Stimulated activated naive CD8-positive, alpha-beta T cell treated with anti-CD3 and anti-CD28 coated beads, Interleukin-15, amount 100 ng/mL, for 72 hours (primary cell): Measurements from ENCODE around the gene AKR7A3.

Experiments used
- ATAC-seq: fragments of 150-1000 bp; cut with Tn5 transposase; 2 replicates; pipeline ENCODE4 v1.10.0; 2021; ENCODE audit warnings: mild to moderate bottlenecking, moderate library complexity
- DNase-seq, 2 donors: peaks; one replicate each; pipeline ENCODE4 v3.0.0; 2021 to 2022
- H3K27ac Mint-ChIP-seq, 2 donors: one replicate each; pipeline ENCODE4 v1.8.0; 2022; ENCODE audit warnings: mild to moderate bottlenecking in 2 of 2, mixed read lengths in 2 of 2, moderate library complexity in 2 of 2
- H3K27me3 Mint-ChIP-seq: one replicate; pipeline ENCODE4 v1.8.0; 2022; ENCODE audit warnings: mixed read lengths
- H3K4me1 Mint-ChIP-seq: one replicate; pipeline ENCODE4 v1.8.0; 2022; ENCODE audit warnings: mild to moderate bottlenecking, mixed read lengths
- H3K4me3 Mint-ChIP-seq, 2 donors: one replicate each; pipeline ENCODE4 v1.8.0; 2022; ENCODE audit warnings: mild to moderate bottlenecking in 2 of 2, mixed read lengths in 2 of 2, moderate library complexity in 1 of 2
- H3K9me3 Mint-ChIP-seq, 2 donors: one replicate each; pipeline ENCODE4 v1.8.0; 2022; ENCODE audit warnings: mixed read lengths in 2 of 2

Gene AKR7A3

DNA sequence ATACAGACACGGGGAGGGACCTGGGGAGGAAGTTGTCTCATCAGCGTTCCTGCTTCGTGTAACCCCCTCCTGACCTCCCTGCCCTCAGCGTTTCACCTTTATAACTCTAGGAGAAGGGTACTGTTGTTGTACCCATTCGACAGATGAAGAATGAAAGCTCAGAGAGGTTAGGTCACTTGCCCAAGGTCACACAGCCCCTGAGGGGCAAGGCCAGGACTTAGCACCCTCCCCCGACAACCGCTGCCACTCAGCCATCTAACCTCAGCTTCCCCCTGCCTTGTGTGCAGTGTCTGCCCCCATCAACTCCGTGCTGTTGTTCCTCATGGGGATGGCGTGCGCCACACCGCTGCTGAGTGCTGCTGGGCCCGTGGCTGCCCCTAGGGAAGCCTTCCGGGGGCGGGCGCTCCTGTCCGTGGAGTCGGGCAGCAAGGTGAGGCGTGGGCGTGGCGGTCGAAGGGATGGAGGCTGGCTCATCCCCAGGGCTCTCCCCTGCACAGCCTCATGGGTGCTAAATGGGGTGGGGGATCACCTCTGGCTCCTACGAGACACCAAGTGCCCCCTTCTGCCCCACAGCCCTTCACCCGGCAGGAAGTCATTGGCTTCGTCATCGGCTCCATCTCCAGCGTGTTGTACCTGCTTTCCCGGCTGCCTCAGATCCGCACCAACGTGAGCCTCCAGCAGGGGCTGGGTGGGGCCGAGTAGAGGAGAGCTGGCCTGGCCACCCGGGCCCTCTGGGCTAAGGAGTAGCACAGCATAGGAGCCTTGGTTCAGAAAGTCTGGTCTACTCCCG lies 37.6 kb upstream of the AKR7A3 start:
- DNase-seq (no peak), ATAC-seq (no peak)
- Mint-ChIP-seq H3K27ac (peak overlapping the region in 1 of 2 donors; percentile 5), H3K9me3 (no peaks in the 10 kb centered on the region), H3K4me1 (no peaks in the 10 kb centered on the region), H3K4me3 (no peak overlapping the region), H3K27me3 (no peaks in the 10 kb centered on the region)

- ATAC-seq (no peak), DNase-seq (no peak)
Measured at GRCh38 chr1:19325368-19325957, 36.9 kb upstream of the AKR7A3 start.

DNA sequence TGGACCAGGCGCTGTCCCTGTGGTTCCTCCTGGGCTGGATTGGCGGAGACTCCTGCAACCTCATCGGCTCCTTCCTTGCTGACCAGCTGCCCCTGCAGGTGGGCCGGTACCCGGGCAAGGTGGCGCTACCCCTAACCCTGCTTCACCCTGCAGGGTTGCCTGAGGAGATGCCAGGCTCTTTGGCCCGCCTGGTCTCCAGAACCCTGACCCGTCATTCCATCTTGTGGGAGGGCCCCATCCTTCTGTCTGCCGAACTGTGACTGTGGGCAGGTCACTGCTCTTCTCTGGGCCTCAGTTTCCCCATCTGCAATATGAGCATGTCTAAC lies 36.1 kb upstream of the AKR7A3 start:
- Mint-ChIP-seq H3K27me3 (no peaks in the 10 kb centered on the region), H3K4me1 (no peaks in the 10 kb centered on the region), H3K9me3 (no peaks in the 10 kb centered on the region), H3K27ac (no peak overlapping the region), H3K4me3 (no peak overlapping the region)
- DNase-seq (no peak), ATAC-seq (no peak)

More at GRCh38 chr1:19325368-19325957, 36.9 kb upstream of the AKR7A3 start:
- no peaks in the 10 kb centered on the region for H3K27me3 Mint-ChIP-seq
- H3K4me3 Mint-ChIP-seq, result no peak overlapping the region
- H3K9me3 Mint-ChIP-seq, result no peaks in the 10 kb centered on the region
- no peaks in the 10 kb centered on the region for H3K4me1 Mint-ChIP-seq
- H3K27ac Mint-ChIP-seq, result no peak overlapping the region

GRCh38 chr1:19323987-19324664 lies 35.6 kb upstream of the AKR7A3 start:
- Mint-ChIP-seq H3K27me3 (no peaks in the 10 kb centered on the region), H3K4me1 (no peaks in the 10 kb centered on the region), H3K4me3 (no peak overlapping the region), H3K27ac (no peak overlapping the region), H3K9me3 (no peaks in the 10 kb centered on the region)
- ATAC-seq (no peak), DNase-seq (no peak)

DNA sequence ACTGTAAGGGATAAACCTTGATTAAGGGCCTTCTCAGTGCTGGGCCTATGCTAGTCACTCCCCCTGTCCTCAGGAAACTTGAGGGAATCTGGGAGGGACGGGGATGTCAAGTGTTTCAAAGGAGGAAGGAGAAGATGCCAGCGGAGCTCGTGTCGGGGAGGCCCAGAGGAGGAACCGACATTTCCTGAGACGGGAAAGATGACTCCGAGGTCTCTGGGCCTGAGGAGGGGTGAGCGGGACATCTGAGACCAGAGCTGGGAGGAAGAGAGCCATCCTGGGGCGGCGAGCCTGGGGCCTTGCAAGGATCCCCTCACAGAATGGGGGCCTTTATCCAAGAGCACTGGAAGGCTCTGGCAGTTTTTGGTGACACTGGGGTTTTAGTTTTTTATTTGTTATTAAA lies 33.9 kb upstream of the AKR7A3 start:
- no peak overlapping the region for H3K4me3 Mint-ChIP-seq
- no peak overlapping the region for H3K27ac Mint-ChIP-seq

DNA sequence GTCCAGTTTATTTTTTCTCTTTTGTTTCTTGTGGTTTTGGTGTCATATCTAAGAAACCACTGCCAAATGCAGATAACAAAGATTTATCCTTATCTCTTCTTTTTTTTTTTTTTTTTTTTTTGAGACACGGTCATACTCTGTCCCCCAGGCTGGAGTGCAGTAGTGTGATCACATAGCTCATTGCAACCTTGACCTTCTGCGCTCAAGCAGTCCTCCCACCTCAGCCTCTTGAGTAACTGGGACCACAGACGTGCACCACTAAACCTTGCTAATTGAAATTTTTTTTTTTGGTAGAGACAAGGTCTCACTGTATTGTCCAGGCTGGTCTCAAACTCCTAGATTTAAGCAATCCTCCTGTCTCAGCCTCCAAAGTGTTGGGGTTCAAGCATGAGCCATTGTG lies 32.5 kb upstream of the AKR7A3 start:
- ATAC-seq (no peak), DNase-seq (no peak)
- no peak overlapping the region for H3K27ac Mint-ChIP-seq
- no peaks in the 10 kb centered on the region for H3K27me3 Mint-ChIP-seq
- no peaks in the 10 kb centered on the region for H3K9me3 Mint-ChIP-seq
- H3K4me3 Mint-ChIP-seq, result no peak overlapping the region
- H3K4me1 Mint-ChIP-seq, result peaks cover 10% of the 10 kb centered on the region

More for the DNA sequence above, 33.9 kb upstream of the AKR7A3 start:
- Mint-ChIP-seq H3K27me3 (no peaks in the 10 kb centered on the region), H3K9me3 (no peaks in the 10 kb centered on the region), H3K4me1 (no peaks in the 10 kb centered on the region)
- DNase-seq (no peak), ATAC-seq (no peak)

DNA sequence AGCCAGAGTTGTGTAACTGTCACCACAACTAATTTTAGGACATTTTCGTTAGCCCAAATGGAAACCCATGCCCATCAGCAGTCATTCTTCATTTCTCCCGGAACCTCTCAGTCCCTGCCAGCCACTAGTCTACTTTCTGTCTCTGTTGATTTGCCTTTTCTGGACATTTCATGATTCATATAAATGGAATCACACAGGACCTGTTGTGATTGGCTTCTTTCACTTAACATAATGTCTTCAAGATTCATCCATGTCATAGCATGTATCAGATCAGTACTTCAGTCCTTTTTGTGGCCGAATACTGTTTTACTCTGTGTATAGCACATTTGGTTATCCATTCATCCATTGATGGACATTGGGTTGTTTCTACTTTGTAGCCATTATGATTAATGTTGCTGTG lies 30.6 kb upstream of the AKR7A3 start:
- DNase-seq, result no peak
- Mint-ChIP-seq H3K4me1 (peaks cover 25% of the 10 kb centered on the region), H3K27me3 (no peaks in the 10 kb centered on the region), H3K27ac (no peak overlapping the region), H3K9me3 (no peaks in the 10 kb centered on the region), H3K4me3 (no peak overlapping the region)
- ATAC-seq, result no peak

- Mint-ChIP-seq H3K4me1 (peaks cover 41% of the 10 kb centered on the region), H3K27ac (no peak overlapping the region)
Measured at GRCh38 chr1:19317126-19317910, 28.7 kb upstream of the AKR7A3 start.

DNA sequence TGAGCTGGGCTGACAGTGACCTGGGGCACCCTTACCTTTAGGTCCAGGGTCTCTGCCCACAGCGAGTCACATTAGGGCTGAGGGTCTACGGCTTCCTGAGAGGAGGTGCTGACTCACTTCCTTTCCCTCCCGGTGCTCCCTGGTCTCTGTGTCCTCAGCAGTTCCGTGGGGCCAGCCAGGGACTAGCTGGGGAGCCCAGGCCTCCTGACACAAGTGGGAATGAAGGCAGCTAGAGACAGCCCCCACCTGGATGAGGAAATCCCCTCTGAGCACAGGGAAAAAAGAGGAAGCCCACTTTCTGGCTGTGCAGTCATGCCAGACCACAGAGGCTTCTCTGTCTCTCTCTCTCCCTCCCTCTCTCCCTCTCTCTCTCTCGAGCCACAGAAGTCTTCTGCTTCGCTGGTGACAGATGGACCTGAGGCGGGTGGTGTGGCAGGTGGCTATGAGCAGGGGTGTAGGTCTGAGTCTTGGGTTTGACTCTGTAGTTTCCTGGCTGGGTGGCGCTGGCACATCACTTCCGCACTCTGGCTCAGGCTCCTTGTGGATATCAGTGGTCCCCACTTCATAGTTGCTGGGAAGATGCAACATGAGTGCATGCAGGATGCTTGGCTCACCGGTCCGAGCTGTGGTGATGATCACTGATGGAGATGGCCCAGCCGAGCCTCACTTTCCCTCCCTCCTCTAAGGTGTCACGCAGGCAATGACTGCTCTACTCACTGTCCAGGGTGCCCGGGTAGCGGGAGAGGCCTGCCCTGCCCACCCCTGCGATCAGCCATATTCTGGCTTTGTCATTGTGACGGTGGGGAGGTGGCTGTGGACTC lies 27.0 kb upstream of the AKR7A3 start:
- Mint-ChIP-seq H3K4me1 (peaks cover 50% of the 10 kb centered on the region), H3K27ac (peak overlapping the region; percentile 66 to 90), H3K27me3 (no peaks in the 10 kb centered on the region), H3K4me3 (peak overlapping the region in 1 of 2 donors; percentile 47), H3K9me3 (no peaks in the 10 kb centered on the region)
- no peak for ATAC-seq
- DNase-seq, result no peak

More at GRCh38 chr1:19317126-19317910, 28.7 kb upstream of the AKR7A3 start:
- ATAC-seq (no peak), DNase-seq (no peak)
- H3K4me3 Mint-ChIP-seq, result no peak overlapping the region
- H3K27me3 Mint-ChIP-seq, result no peaks in the 10 kb centered on the region
- H3K9me3 Mint-ChIP-seq, result no peaks in the 10 kb centered on the region

DNA sequence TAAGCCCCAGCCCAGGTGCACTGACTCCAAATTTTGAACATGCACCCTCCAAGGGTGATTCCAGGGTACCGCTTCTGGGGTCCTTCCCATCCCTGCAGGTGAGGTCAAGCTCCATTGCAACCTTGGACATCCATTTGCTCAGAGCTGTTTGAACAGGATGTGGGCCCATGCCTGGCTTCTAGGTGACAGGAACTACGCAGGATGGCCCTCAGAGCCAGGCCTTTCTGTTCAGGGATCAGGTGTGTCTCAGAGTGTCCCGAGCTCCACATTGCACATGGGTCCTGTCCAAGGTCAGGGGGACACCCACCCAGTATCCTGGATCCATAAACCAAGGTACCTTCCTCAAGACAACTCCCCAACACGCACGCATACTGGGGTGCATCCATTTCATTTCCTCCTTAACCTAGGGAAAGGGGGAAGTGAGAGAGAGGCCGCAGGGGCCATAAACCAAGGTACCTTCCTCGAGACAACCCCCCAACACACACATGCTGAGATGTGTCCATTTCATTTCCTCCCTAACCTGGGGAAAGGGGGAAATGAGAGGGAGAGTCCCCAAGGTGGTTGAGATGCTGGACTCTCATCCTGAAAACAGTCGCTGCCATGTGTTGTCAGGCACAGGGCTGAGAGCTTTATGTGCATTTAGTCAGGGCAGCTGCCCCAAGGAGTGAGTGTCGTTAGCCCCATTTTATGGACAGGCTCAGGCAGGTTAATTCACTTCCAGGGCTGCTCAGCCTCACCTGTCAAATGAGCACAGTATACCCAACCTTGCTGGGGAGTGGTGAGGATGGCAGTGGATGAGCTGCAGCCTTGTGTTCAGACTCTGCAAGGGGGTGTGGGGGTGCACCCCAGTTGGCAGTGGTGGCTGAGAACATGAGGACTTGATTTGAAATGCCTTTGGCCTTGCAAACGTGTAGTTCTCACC lies 25.7 kb upstream of the AKR7A3 start:
- H3K27ac Mint-ChIP-seq, result no peak overlapping the region
- peaks cover 54% of the 10 kb centered on the region for H3K4me1 Mint-ChIP-seq
- ATAC-seq (no peak), DNase-seq (no peak)
- H3K4me3 Mint-ChIP-seq, result no peak overlapping the region
- H3K27me3 Mint-ChIP-seq, result no peaks in the 10 kb centered on the region
- H3K9me3 Mint-ChIP-seq, result no peaks in the 10 kb centered on the region

DNA sequence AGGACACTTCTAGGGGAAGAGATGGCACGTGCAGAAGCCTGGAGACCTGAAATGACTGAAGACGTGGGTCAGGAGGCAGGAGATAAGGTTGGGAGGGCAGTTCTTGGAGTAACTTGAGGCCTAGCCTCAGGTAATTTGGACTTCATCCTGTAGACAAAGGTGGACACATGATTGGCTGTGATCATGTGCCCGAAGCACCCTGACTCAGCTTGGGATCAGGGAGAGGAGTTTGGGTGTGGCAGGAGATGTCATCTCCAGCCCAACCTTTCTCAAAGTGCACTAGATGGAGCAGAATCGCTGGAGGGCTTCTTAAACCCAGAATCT lies 25.0 kb upstream of the AKR7A3 start:
- Mint-ChIP-seq H3K27me3 (no peaks in the 10 kb centered on the region), H3K27ac (no peak overlapping the region), H3K4me3 (peak overlapping the region in 1 of 2 donors; percentile 89), H3K9me3 (no peaks in the 10 kb centered on the region), H3K4me1 (peaks cover 54% of the 10 kb centered on the region)
- ATAC-seq (no peak), DNase-seq (no peak)

DNA sequence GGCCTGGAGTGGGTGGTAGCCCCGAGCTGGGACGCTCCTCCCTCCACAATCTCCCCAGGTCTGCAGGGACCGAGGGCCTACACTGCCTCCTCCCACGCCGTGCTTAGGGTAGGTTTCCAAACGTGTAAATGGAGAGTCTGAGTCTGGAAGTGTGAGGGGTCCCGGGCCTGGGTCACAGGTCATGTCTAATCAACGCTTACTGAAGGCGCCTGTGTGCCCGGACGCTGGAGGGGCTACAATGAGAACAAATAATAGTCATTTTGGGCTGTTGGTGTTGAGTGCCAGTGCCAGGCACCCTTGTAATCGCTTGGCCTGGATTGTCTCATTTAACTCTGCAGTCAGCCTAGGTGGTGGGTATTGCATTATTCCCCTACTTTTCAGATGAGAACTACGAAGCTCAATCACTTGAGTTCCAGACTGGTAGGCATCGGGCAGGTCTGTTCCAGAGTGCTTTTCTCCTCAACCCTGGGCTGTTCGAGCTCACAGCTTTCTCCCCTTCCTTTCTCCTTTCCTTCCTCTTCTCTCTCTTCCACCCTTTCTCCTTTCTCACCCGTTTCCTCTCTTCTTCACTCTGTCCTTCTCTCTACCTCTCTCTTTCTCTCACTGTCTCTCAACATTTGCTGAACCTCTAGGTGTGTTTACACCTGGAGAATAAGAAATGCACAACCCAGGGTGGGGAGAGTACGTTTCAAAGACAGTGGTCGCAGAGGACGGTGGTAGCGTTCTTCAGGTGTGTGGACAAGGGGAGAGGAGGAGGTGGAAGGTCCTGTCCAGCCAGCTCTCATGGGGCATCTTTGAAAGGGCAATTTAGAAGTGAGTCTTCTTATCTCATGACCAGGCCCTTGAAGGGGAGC lies 24.4 kb upstream of the AKR7A3 start:
- H3K27ac Mint-ChIP-seq, result peak overlapping the region; percentile 54 to 79
- H3K9me3 Mint-ChIP-seq, result no peaks in the 10 kb centered on the region
- ATAC-seq, result peak; percentile 48
- H3K27me3 Mint-ChIP-seq, result no peaks in the 10 kb centered on the region
- DNase-seq, result no peak
- H3K4me3 Mint-ChIP-seq, result peak overlapping the region; percentile 86 to 89
- peaks cover 54% of the 10 kb centered on the region for H3K4me1 Mint-ChIP-seq

DNA sequence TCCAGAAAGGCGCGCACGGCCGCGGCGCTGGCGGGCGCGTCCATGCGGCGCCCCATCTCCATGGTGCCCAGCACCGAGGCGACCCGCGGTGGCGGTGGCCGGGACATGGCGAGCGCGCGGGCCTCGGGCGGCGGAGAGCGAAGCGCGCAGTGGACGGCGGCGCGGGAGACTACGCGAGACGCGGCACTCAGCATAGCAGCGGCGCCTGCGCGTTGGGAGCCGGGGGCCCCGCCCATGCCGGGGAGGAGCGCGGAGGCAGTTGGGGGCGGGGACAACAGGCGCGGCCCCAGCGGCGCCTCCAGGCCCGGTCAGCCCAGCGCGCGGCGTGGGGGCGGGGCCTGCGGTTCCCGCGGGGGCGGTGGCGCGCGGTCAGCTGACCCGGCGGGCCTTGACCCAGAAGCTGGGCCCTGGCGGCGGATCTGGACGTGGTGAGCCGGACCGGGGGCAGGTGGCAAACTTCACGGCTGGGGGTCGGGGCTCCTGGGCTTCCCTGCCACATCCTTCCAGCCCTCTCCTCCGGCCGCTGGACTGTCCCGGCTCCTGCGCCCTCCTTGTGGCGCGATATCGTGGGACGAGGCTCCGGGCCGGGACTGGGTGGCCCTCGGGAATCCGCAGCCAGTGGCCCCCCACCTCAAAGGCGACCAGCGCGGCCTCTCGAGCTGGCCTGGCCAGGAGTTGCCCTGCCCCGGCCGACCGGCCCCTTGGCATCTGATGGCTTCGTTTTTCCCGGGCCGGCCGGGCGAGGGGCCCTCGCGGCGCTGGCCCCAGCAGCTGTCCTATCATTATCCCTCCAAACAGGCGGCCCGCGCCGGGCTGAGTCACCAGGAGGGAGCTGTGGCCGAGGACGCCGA lies 23.6 kb upstream of the AKR7A3 start, which contains the start of the genes AKR7A2 and SLC66A1:
AKR7A2 (minus strand) TSS at position 214 of the 851 bp plus-strand sequence; CDS start at position 194, 20 bp downstream.
SLC66A1 (plus strand) TSS at position 396 of the 851 bp plus-strand sequence. CDS start 5,352 bp downstream, outside the sequence.
- H3K27ac Mint-ChIP-seq, result peak within 1 kb of the TSS; percentile 81 to 91
- peaks cover 54% of the 10 kb centered on the region for H3K4me1 Mint-ChIP-seq
- H3K9me3 Mint-ChIP-seq, result no peaks in the 10 kb centered on the region
- no peaks in the 10 kb centered on the region for H3K27me3 Mint-ChIP-seq
- DNase-seq (peak; percentile 90 to 93), ATAC-seq (peak; percentile 96)
- H3K4me3 Mint-ChIP-seq, result peak within 1 kb of the TSS; percentile 86 to 92
